Measurements from ENCODE around the gene ATP6V0A4. TPM values are rescaled to one million over a fixed set of nuclear protein-coding genes. Genes with fewer than 3 reads are reported as not detected.

Gene ATP6V0A4
- total RNA-seq, 4 donors from 2014 or later: not detected

- Histone ChIP-seq H3K27me3 (no peaks in the 10 kb centered on the region), H3K4me1 (no peaks in the 10 kb centered on the region), H3K9me3 (peaks cover 0 to 6% (median 0%) of the 10 kb centered on the region in 4 donors), H3K27ac (replicated peaks in 1 of 4) (no peak overlapping the region), H3K4me3 (no peak overlapping the region), H3K36me3 (no peaks in the 10 kb centered on the region)
- TF ChIP-seq EP300 (IDR thresholded peaks at IDR 0.05): no peak
- TF ChIP-seq POLR2A (IDR thresholded peaks at IDR 0.05; ENCODE audit: low read depth): no peak
- TF ChIP-seq POLR2AphosphoS5 (IDR thresholded peaks at IDR 0.05): no peak
- TF ChIP-seq CTCF (IDR thresholded peaks at IDR 0.05): no peak
- intact Hi-C loops (cut with DNase I): no loop called here
- no peak for DNase-seq (ENCODE audit: extremely low spot score)
- WGBS: 83% methylated on average over 3 of the region's 4 CpGs
These were observed 11.3 kb upstream of the ATP6V0A4 start for GRCh38 chr7:138809346-138809745.

GRCh38 chr7:138804618-138805017 lies 6.6 kb upstream of the ATP6V0A4 start:
- H3K4me3 ChIP-seq: no peak overlapping the region
- H3K4me1 ChIP-seq: no peaks in the 10 kb centered on the region
- no peak for TF ChIP-seq EP300 (IDR thresholded peaks at IDR 0.05)
- no peak for TF ChIP-seq POLR2AphosphoS5 (IDR thresholded peaks at IDR 0.05)
- no peak for TF ChIP-seq CTCF (IDR thresholded peaks at IDR 0.05)
- no peak for TF ChIP-seq POLR2A (IDR thresholded peaks at IDR 0.05; ENCODE audit: low read depth)
- 67% methylated on average over 1 of the region's 1 CpG for WGBS
- peaks cover 0 to 5% (median 0%) of the 10 kb centered on the region in 4 donors for H3K27me3 ChIP-seq
- no peaks in the 10 kb centered on the region for H3K36me3 ChIP-seq
- intact Hi-C loops (cut with DNase I): no loop called here
- H3K9me3 ChIP-seq: peaks cover 0 to 6% (median 0%) of the 10 kb centered on the region in 4 donors
- no peak for DNase-seq (ENCODE audit: extremely low spot score)
- H3K27ac ChIP-seq (replicated peaks in 1 of 4): no peak overlapping the region

- Histone ChIP-seq H3K4me1 (no peaks in the 10 kb centered on the region), H3K4me3 (no peak overlapping the region), H3K27me3 (peaks cover 0 to 13% (median 0%) of the 10 kb centered on the region in 4 donors), H3K36me3 (no peaks in the 10 kb centered on the region), H3K27ac (replicated peaks in 1 of 4) (no peak overlapping the region), H3K9me3 (peaks cover 0 to 4% (median 0%) of the 10 kb centered on the region in 4 donors)
- TF ChIP-seq POLR2A (IDR thresholded peaks at IDR 0.05; ENCODE audit: low read depth): no peak
- intact Hi-C loops (cut with DNase I): no loop called here
- WGBS: 94% methylated on average over 18 of the region's 18 CpGs
- no peak for DNase-seq (ENCODE audit: extremely low spot score)
These were observed 4.7 kb upstream of the ATP6V0A4 start for GRCh38 chr7:138802706-138803105.

- intact Hi-C loops (cut with DNase I): no loop called here
- WGBS: 100% methylated on average over 3 of the region's 3 CpGs
- no peak for DNase-seq (ENCODE audit: extremely low spot score)
These were observed 3.3 kb upstream of the ATP6V0A4 start for GRCh38 chr7:138801256-138801655.

GRCh38 chr7:138799336-138800000 lies 1.5 kb upstream of the ATP6V0A4 start:
- 78% methylated on average over 7 of the region's 7 CpGs for WGBS
- H3K9me3 ChIP-seq: no peaks in the 10 kb centered on the region
- no peaks in the 10 kb centered on the region for H3K36me3 ChIP-seq
- H3K27ac ChIP-seq (replicated peaks in 1 of 4): no peak overlapping the region
- TF ChIP-seq CTCF (IDR thresholded peaks at IDR 0.05) (no peak), EP300 (IDR thresholded peaks at IDR 0.05) (no peak), POLR2A (IDR thresholded peaks at IDR 0.05; ENCODE audit: low read depth) (no peak), POLR2AphosphoS5 (IDR thresholded peaks at IDR 0.05) (no peak)
- peaks cover 0 to 23% (median 0%) of the 10 kb centered on the region in 4 donors for H3K27me3 ChIP-seq
- no peak for DNase-seq (ENCODE audit: extremely low spot score)
- intact Hi-C loops (cut with DNase I): no loop called here
- no peaks in the 10 kb centered on the region for H3K4me1 ChIP-seq
- H3K4me3 ChIP-seq: no peak overlapping the region

More at GRCh38 chr7:138801256-138801655, 3.3 kb upstream of the ATP6V0A4 start:
- Histone ChIP-seq H3K27me3 (peaks cover 0 to 18% (median 0%) of the 10 kb centered on the region in 4 donors), H3K27ac (replicated peaks in 1 of 4) (no peak overlapping the region), H3K9me3 (no peaks in the 10 kb centered on the region), H3K4me1 (no peaks in the 10 kb centered on the region), H3K36me3 (no peaks in the 10 kb centered on the region), H3K4me3 (no peak overlapping the region)
- TF ChIP-seq POLR2AphosphoS5 (IDR thresholded peaks at IDR 0.05) (no peak), EP300 (IDR thresholded peaks at IDR 0.05) (no peak), POLR2A (IDR thresholded peaks at IDR 0.05; ENCODE audit: low read depth) (no peak), CTCF (IDR thresholded peaks at IDR 0.05) (no peak)

All from esophagus muscularis mucosa (tissue), 4 donors.